IPS-18a (cell line): ENCODE results near the gene ACD.

ENCODE experiments used
- H3K27ac ChIP-seq: one replicate; pipeline ENCODE4 v1.5.1; 2013; ENCODE audit warnings: low read length
- H3K27me3 ChIP-seq: one replicate; pipeline ENCODE4 v1.6.1; 2013; ENCODE audit warnings: mild to moderate bottlenecking, low read length; ENCODE audit not compliant: control insufficient read depth, insufficient read depth
- H3K36me3 ChIP-seq: one replicate; pipeline ENCODE4 v1.6.1; 2013; ENCODE audit warnings: low read depth, low read length; ENCODE audit not compliant: control insufficient read depth
- H3K4me1 ChIP-seq: one replicate; pipeline ENCODE4 v1.6.1; 2013; ENCODE audit warnings: low read depth, low read length; ENCODE audit not compliant: control insufficient read depth
- H3K4me3 ChIP-seq: one replicate; pipeline ENCODE4 v1.5.1; 2013; ENCODE audit warnings: low read length
- H3K9ac ChIP-seq: one replicate; pipeline ENCODE4 v1.6.1; 2013; ENCODE audit warnings: mild to moderate bottlenecking, low read length, moderate library complexity
- H3K9me3 ChIP-seq: one replicate; pipeline ENCODE4 v1.6.1; 2013; ENCODE audit warnings: low read depth, low read length; ENCODE audit not compliant: control insufficient read depth

The ACD gene

GRCh38 chr16:67649494-67649931 is 10.5 kb downstream of the ACD start:
- Histone ChIP-seq H3K9me3 (no peaks in the 10 kb centered on the region), H3K27ac (no peak overlapping the region), H3K27me3 (peaks cover 52% of the 10 kb centered on the region), H3K36me3 (no peaks in the 10 kb centered on the region), H3K4me1 (no peaks in the 10 kb centered on the region), H3K9ac (no peak overlapping the region), H3K4me3 (no peak overlapping the region)

- H3K9ac ChIP-seq, result no peak overlapping the region
- H3K27ac ChIP-seq, result no peak overlapping the region
- H3K9me3 ChIP-seq, result no peaks in the 10 kb centered on the region
- H3K4me1 ChIP-seq, result no peaks in the 10 kb centered on the region
- peaks cover 52% of the 10 kb centered on the region for H3K27me3 ChIP-seq
- H3K36me3 ChIP-seq, result no peaks in the 10 kb centered on the region
- H3K4me3 ChIP-seq, result no peak overlapping the region
Observed at GRCh38 chr16:67648764-67649407, 11.2 kb downstream of the ACD start.

DNA sequence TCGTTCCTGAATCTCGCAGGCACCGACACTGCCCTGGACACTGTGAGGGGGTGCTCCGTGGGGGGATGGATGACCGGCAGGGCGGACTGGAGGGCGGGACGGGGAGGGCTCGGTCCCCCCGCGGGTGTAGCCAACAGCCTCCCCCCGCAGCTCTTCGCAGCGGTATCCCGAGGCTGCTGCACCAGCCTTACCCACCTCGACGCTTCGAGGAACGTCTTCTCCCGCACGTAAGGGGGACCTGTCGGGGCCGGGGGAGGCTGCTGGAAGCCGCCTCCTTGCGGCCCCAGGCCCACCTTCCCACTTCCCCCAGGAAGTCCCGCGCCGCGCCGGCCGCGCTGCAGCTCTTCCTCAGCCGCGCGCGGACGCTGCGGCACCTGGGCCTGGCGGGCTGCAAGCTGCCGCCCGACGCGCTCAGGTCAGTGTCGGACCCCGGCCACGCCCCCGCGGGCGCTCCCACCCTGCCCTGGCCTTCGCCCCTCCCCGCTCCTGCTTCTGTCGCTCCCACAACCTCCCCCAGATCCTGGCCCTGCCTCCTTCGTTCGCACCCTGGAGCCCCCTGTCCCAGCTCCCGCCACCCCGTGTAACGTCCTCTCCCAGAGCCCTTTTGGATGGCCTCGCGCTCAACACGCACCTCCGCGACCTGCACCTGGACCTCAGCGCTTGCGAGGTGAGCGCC is 11.8 kb downstream of the ACD start:
- H3K9ac ChIP-seq, result no peak overlapping the region
- no peaks in the 10 kb centered on the region for H3K36me3 ChIP-seq
- H3K9me3 ChIP-seq, result no peaks in the 10 kb centered on the region
- no peak overlapping the region for H3K4me3 ChIP-seq
- no peaks in the 10 kb centered on the region for H3K4me1 ChIP-seq
- no peak overlapping the region for H3K27ac ChIP-seq
- peaks cover 47% of the 10 kb centered on the region for H3K27me3 ChIP-seq

- Histone ChIP-seq H3K27ac (no peak overlapping the region), H3K36me3 (no peaks in the 10 kb centered on the region), H3K9me3 (no peaks in the 10 kb centered on the region), H3K4me1 (no peaks in the 10 kb centered on the region), H3K9ac (no peak overlapping the region), H3K4me3 (no peak overlapping the region), H3K27me3 (peaks cover 45% of the 10 kb centered on the region)
Observed at GRCh38 chr16:67647681-67648080, 12.4 kb downstream of the ACD start.

DNA sequence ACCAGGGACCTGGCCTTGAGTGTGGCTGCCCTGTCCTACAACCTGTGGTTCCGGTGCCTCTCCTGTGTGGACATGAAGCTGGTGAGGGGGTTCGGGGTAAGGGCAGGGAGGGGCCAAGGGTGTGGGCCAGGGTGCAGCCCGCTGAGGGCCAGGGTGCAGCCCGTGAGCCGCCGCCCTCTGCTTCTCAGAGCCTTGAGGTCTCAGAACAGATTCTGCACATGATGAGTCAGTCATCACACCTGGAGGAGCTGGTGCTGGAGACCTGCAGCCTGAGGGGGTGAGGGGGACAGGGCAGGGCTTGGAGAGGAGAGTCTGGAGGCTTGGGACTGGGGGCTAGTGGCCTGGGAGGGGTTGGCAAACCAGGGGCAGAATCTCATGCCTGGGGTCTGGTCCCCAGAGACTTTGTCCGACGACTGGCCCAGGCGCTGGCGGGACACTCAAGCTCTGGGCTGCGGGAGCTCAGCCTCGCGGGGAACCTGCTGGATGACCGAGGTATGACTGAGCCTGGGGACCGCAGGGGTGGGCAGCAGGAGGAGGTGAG is 12.9 kb downstream of the ACD start:
- no peaks in the 10 kb centered on the region for H3K9me3 ChIP-seq
- H3K4me1 ChIP-seq, result no peaks in the 10 kb centered on the region
- H3K36me3 ChIP-seq, result no peaks in the 10 kb centered on the region
- H3K27ac ChIP-seq, result no peak overlapping the region
- H3K4me3 ChIP-seq, result no peak overlapping the region
- H3K9ac ChIP-seq, result no peak overlapping the region
- H3K27me3 ChIP-seq, result peaks cover 43% of the 10 kb centered on the region

- Histone ChIP-seq H3K9me3 (no peaks in the 10 kb centered on the region), H3K9ac (peak overlapping the region; percentile 32), H3K4me1 (no peaks in the 10 kb centered on the region), H3K36me3 (no peaks in the 10 kb centered on the region), H3K27me3 (peaks cover 30% of the 10 kb centered on the region), H3K27ac (no peak overlapping the region), H3K4me3 (peak overlapping the region; percentile 48)
Observed at GRCh38 chr16:67645397-67646121, 14.5 kb downstream of the ACD start.

DNA sequence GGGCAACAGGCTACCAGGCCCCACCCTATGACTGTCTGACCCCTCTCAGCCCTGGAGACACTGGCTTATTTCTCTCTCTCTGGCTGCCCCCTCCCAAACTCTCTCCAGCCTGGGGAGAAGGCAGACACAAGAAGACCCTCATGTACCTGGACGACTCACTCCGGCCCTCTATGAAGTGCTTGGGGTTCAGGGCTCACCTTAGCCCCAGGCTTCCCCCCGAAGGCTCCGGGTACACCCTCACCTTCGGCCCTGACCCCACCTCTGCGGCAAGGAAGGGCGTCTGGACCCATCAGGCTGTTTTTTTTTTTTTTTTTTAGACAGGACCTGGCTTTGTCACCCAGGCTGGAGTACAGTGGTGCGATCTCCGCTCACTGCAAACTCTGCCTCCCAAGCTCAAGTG is 16.0 kb downstream of the ACD start:
- no peak overlapping the region for H3K9ac ChIP-seq
- peaks cover 18% of the 10 kb centered on the region for H3K27me3 ChIP-seq
- no peaks in the 10 kb centered on the region for H3K4me1 ChIP-seq
- no peaks in the 10 kb centered on the region for H3K9me3 ChIP-seq
- no peak overlapping the region for H3K27ac ChIP-seq
- H3K4me3 ChIP-seq, result no peak overlapping the region
- peaks cover 1% of the 10 kb centered on the region for H3K36me3 ChIP-seq

- Histone ChIP-seq H3K9ac (no peak overlapping the region), H3K4me1 (no peaks in the 10 kb centered on the region), H3K9me3 (no peaks in the 10 kb centered on the region), H3K36me3 (peaks cover 21% of the 10 kb centered on the region), H3K27ac (no peak overlapping the region), H3K4me3 (no peak overlapping the region), H3K27me3 (peaks cover 15% of the 10 kb centered on the region)
Observed at GRCh38 chr16:67641779-67642708, 18.0 kb downstream of the ACD start.

- peaks cover 41% of the 10 kb centered on the region for H3K36me3 ChIP-seq
- H3K27me3 ChIP-seq, result no peaks in the 10 kb centered on the region
- no peaks in the 10 kb centered on the region for H3K9me3 ChIP-seq
- H3K27ac ChIP-seq, result no peak overlapping the region
- no peak overlapping the region for H3K9ac ChIP-seq
- no peaks in the 10 kb centered on the region for H3K4me1 ChIP-seq
- H3K4me3 ChIP-seq, result no peak overlapping the region
Observed at GRCh38 chr16:67637625-67638024, 22.4 kb downstream of the ACD start.

- H3K4me1 ChIP-seq, result no peaks in the 10 kb centered on the region
- H3K27me3 ChIP-seq, result no peaks in the 10 kb centered on the region
- no peak overlapping the region for H3K4me3 ChIP-seq
- peaks cover 49% of the 10 kb centered on the region for H3K36me3 ChIP-seq
- H3K9me3 ChIP-seq, result no peaks in the 10 kb centered on the region
- no peak overlapping the region for H3K27ac ChIP-seq
- H3K9ac ChIP-seq, result no peak overlapping the region
Observed at GRCh38 chr16:67636713-67637112, 23.3 kb downstream of the ACD start.
